Effector CD4-positive, alpha-beta T cell (primary cell): Measurements from ENCODE around the gene UBE2O.

ENCODE experiments used
- DNase-seq: peaks from one replicate; pipeline ENCODE4 v3.0.0-alpha.2; 2020

UBE2O gene

DNA sequence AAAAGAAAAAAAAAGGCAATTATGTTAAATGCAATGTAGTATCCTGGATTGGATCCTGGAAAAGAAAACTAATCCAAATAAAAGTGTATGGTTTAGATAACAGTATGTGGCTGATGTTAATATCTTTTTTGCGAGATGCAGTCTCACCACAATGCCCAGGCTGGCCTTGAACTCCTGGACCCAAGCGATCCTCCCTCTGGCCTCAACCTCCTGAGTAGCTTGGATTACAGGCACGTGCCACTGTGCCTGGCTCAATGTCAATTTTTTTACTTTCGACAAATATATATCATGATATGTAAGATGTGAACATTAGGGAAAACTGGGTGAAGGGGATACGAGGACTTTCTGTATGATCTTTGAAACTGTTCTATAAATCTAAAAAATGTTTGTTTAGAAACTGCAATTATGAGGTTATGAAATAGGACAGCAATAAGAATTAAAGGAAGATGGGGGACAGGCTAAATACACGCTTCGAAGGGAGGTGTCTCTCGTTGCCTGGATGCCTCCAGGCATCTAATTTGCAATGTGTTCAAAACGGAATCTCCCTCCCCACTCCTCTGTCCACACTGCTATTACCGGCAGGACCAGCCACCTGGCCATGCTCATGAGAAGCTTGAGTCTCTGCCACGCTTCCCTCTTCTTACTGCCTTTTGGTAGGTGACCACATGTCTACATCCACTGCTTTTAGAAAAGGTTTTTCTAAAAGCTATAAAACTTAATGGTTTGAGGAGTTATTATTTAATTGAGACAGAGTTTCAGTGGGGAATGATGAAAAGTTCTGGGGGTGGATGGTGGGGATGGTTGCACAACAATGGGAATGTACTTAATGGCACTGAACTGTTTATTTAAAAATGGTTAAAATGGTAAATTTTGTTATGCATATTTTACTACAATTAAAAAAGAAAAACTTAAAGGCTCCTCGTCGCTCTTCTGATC lies 15.2 kb downstream of the UBE2O start:
- DNase-seq = no peak

GRCh38 chr17:76435751-76436150 lies 17.2 kb downstream of the UBE2O start:
- DNase-seq = no peak

DNA sequence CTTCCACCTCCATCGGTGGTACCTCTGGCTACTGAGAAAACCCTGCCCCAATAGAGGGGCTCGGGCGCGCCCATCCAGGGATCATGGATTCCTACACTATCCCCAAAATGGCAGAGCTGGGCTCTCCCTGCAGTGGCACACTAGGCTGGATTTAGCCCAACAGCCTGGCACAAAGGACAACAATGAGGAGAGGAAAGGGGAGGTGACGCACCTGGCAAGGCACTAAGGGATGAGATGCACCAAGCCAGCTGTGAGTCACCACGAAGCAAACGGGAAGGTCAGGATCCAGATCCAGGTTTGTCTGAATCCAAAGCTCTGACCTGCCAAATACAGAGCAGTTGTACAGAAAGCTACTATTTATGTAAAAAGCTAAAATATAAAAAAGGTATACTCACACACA lies 18.1 kb downstream of the UBE2O start:
- DNase-seq = no peak

DNA sequence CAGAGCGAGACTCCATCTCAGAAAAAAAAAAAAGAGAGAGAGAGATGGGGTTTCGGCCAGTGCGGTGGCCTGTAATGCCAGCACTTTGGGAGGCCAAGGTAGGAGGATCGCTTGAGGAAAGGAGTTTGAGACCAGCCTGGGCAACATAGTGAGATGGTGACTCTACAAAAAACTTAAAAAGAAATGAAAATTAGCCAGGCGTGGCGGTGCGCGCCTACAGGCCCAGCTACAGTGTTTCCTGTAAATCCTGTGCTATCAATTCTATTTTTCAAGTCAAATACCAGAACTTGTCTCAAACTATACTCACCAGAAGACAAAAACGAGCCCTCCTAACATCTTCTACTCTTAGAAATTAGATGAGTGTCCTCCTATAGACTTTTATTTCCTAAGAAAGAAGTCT lies 19.3 kb downstream of the UBE2O start:
- no peak for DNase-seq

DNA sequence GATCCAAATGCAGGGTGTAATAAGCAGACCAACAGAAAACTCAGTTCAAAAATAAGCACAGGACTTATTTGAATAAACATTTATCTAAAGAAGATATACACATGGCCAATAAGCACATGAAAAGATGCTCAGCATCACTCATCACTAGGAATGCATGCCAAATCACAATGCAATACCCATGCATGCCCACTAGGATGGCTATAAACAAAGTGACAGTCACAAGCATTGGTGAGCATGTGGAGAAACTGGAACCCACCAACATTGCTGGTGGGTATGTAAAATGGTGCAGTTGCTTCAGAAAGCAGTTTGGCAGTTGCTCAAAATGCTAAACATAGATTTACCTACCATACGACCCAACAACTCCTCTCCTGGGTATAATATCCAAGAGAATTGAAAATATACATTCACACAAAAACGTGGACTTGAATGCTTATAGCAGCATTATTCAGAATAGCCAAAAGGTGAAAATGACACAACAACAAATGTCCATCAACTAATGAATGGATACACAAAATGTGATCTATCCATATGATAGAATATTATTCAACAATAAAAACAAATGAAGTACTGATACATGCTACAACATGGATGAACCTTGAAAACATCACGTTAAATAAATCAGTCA lies 20.1 kb downstream of the UBE2O start:
- DNase-seq = no peak

- no peak for DNase-seq
Observed at GRCh38 chr17:76432004-76432403, 20.9 kb downstream of the UBE2O start.

- no peak for DNase-seq
Observed at GRCh38 chr17:76431509-76431908, 21.4 kb downstream of the UBE2O start.

GRCh38 chr17:76428511-76428910 lies 24.4 kb downstream of the UBE2O start:
- no peak for DNase-seq

DNA sequence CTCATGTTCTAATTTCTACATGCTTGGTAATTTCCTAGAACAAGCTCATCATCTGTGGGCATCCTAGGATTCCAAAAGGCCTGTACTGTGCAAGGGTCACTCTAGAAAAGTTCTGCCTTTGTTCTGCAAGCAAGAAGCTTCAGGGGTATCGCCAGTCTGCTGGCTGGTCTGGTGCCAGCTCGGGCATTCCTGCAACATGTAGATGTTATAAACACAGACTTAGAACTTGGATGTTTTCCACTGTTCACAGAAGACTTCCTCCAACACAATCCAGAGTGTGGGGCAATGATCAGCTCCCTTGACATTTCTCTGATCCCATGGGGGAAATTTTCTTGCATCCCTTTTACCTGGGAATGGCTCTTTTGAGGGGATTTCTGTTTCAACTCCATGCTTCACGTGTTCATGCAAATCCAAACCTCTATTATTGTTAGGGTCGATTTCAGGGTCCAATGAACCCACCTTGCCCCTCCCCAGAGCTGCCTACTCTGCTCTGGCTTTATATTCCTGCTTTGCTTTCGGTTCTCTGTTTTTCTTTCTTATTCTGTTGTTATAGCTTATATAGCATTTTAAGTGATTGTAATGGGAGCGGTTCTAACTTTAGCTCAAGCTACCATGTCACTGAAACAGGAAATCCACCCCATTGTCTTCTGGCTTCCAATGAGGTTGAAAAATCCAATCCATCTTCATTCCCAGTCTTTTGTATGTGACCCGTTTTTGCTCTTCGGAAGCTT lies 25.3 kb downstream of the UBE2O start:
- DNase-seq = no peak

GRCh38 chr17:76426853-76427252 lies 26.1 kb downstream of the UBE2O start:
- DNase-seq = no peak

DNA sequence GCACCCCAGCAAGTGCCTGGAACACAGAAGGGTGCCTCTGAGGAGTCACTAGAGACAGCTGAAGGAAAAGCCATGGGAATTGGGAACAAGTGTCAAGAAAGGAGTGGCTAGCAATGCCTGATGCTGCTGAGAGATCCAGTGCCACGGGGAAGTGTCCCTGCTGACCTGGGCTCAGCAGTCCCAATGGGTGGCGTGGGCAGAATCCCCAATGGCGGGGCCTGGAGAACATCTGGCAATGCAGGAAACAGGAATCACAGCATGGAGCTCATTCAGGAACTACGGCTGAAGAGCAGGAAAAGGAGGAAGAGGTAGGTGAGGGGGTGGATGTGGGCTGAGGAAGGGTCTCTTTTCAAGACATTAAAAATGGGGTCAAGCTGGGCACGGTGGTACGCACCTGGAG lies 30.1 kb downstream of the UBE2O start:
- no peak for DNase-seq

DNA sequence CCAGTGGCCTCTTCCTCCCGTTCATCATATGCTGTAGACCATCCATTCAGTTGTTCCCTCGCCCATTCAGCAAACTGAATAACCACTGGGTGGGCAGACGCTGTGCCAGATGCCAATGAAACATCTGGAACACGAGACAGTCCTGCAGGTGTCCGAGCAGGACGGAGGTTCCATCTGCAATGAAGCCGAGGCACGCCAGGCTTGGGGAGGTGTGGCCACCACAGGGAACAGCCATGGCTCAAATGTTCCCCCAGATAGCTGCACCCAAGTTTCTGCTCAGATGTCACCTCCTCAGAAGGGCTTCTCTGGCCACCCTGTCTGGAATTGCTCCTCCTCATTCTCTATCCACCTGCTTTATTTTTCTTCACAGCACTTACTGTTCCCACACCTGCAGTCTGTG lies 30.5 kb downstream of the UBE2O start:
- DNase-seq = no peak

- no peak for DNase-seq
Observed at GRCh38 chr17:76421044-76421407, 31.9 kb downstream of the UBE2O start.

DNA sequence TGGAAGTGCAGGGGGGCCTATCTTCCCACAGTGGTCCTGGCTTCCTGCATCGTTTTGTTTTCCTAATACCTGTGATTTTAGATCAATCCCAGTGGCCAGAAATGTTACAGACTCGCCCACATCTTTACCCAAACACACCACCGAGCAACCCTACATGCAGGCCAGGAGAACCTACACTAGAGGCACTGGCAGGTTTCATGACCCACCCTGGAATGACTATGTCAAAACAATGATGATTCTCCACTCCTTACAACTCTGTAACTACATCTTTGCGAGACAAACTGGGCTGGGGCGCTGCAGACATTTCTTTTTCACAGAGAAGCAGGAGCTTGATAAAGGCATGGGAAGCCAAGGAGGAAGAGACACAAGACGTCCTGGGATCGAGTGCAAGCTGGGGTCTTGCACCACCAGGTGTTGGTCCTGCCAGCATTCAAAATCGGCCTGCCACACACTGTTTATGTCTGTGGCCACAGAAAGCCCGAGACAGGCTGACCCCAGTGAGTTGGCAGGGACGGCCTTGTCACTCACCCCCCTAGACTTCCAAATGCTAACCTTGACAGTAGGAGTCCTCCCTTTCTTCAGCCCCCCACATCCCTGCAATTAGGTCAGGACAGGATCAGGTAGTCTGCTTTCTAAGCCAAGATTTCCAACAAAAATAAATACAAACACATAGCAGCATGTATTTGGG lies 32.5 kb downstream of the UBE2O start:
- no peak for DNase-seq

- no peak for DNase-seq
Observed at GRCh38 chr17:76419576-76420260, 33.2 kb downstream of the UBE2O start.

DNA sequence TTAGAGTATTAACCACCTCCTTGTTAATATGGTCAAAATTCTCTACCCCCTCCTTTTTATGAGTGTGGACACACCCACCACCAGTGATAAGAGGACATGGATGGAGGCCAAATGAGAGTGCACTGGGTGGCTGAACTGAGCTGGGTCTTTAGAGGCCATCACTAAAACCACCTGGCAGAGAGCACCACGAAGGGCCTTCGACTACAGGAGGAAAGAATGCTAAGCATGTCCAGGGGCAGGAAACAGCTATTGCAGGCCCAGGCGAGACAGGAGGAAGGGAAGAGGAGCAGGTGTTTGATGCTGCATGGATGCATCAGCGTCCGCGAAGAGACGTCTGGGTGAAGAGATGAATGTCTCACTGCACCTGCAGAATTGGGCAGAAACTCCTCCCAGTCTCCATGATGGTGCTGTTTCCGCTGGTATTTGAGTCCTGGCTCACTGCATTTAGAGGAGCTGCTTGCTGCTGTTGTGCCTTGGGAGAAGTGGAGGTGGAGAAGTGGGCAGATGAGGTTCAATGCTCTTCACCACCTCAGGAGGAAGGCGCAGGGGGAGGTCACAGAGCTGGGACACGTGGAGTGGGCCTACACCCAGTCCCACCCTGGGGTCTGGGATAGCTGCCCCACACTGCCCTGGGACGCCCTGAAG lies 35.3 kb downstream of the UBE2O start:
- no peak for DNase-seq

- DNase-seq = no peak
Observed at GRCh38 chr17:76416899-76417298, 36.1 kb downstream of the UBE2O start.

- no peak for DNase-seq
Observed at GRCh38 chr17:76416457-76416856, 36.5 kb downstream of the UBE2O start.

DNA sequence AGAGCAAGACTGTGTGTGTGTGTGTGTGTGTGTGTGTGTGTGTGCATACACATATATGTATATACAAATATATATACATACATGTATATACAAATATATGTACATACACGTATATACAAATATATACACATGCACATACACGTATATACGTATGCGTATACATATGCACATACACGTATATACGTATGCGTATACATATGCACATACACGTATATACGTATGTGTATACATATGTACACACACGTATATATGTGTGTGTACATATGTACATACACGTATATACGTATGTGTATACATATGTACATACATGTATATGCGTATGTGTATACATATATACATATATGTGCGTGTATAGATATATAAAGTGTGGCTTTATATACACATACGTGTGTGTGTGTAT lies 37.2 kb downstream of the UBE2O start:
- no peak for DNase-seq

DNA sequence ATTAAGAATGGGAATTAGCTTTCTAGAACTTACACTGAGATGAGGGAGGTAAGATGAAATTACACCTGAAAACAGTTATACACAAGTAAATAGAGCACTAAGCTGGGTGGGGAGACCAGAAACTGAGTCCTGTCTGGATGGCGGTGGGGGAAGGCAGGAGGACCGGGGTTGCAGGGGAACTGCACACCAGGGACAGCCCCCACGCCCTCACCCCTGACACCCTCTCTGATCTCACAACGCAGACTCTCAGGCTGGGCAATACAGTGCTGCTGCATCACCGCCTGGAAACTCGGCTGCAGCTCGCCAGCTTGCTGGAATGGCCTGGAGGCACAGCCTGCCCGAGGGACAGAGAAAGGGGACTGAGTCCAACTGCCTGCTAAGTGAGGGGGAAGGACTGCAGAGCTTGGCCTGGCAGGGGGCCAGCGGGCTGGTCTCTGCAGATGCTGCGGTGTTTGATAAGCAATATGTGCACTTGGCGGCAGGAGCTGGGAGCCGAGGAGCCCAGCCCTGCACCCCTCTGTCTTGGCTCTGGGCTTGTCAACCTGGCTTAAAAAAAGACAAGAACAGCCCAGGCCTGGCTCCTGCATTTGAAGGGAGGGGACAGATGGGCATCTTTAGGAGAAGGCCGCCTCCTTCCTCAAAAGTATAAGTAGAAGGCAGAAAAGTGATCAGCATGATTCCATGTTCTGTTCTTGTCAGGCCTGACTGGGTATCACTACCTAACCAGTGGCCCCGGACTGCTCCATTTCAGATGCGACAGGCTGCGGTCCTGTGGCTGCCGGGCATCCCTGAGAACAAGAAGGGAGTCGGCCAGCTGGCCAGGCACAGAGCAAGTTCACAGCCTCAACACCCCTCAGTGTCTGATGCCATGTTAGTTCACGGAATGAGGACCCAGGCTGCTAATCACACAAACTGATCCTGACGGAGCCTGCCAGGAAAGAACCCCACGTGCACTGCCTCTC lies 38.3 kb downstream of the UBE2O start:
- no peak for DNase-seq

- DNase-seq = no peak
Observed at GRCh38 chr17:76411247-76411646, 41.7 kb downstream of the UBE2O start.
